Activated T-cell treated with anti-CD3 and anti-CD28 coated beads for 24 hours (primary cell): Measurements from ENCODE around the gene CD209.

Experiments used
- DNase-seq: peaks from one replicate; pipeline ENCODE4 v3.0.0-alpha.2; 2020; ENCODE audit warnings: low read depth

Gene CD209

GRCh38 chr19:7705387-7706187, 41.7 kb downstream of the CD209 start:
- peak; percentile 70 for DNase-seq

GRCh38 chr19:7704280-7705060, 42.9 kb downstream of the CD209 start:
- no peak for DNase-seq

GRCh38 chr19:7703332-7703731, 44.0 kb downstream of the CD209 start:
- DNase-seq, result no peak

GRCh38 chr19:7701654-7702457, 45.5 kb downstream of the CD209 start, which contains the start of gene FCER2:
TSS of gene FCER2 (minus strand) at chr19:7702131. CDS start at chr19:7699760, 2,371 bp downstream.
- no peak for DNase-seq

- no peak for DNase-seq
These were observed 46.2 kb downstream of the CD209 start for GRCh38 chr19:7701049-7701653.

GRCh38 chr19:7699417-7700401, 47.6 kb downstream of the CD209 start:
- peak; percentile 35 for DNase-seq

GRCh38 chr19:7699003-7699402, 48.3 kb downstream of the CD209 start:
- no peak for DNase-seq

- DNase-seq, result no peak
These were observed 48.8 kb downstream of the CD209 start for GRCh38 chr19:7698583-7698982.

GRCh38 chr19:7697721-7698287, 49.5 kb downstream of the CD209 start:
- DNase-seq, result no peak

GRCh38 chr19:7694499-7694898, 52.8 kb downstream of the CD209 start:
- DNase-seq, result no peak

GRCh38 chr19:7692417-7693088, 54.8 kb downstream of the CD209 start:
- no peak for DNase-seq

GRCh38 chr19:7691497-7691896, 55.8 kb downstream of the CD209 start:
- no peak for DNase-seq

GRCh38 chr19:7690779-7691258, 56.5 kb downstream of the CD209 start:
- DNase-seq, result no peak
